ENCODE measurements around the gene AGBL1.

AGBL1 gene

GRCh38 chr15:86082619-86083380, 3.1 kb downstream of the AGBL1 start:
- Histone ChIP-seq H3K9me2 (replicated peaks; ENCODE audit: insufficient read depth, low read length) (no peaks in the 10 kb centered on the region), H3K79me2 (ENCODE audit: insufficient read depth, low read length) (no peaks in the 10 kb centered on the region), H3K4me2 (ENCODE audit: low read depth, low read length, poor library complexity, severe bottlenecking) (no peak overlapping the region), H3K9me3 (ENCODE audit: insufficient read depth, low read length) (no peaks in the 10 kb centered on the region), H2AFZ (ENCODE audit: low read depth, low read length, severe bottlenecking) (no peak overlapping the region), H3K4me3 (ENCODE audit: insufficient read depth, low read length, poor library complexity, severe bottlenecking) (no peak overlapping the region), H3F3A (ENCODE audit: insufficient read depth) (no peaks in the 10 kb centered on the region), H3K9ac (ENCODE audit: low read length) (no peak overlapping the region), H4K20me1 (ENCODE audit: low read depth, low read length) (no peaks in the 10 kb centered on the region), H3K27me3 (ENCODE audit: low read length) (no peaks in the 10 kb centered on the region), H3K36me3 (ENCODE audit: low read length) (no peaks in the 10 kb centered on the region), H3K27ac (ENCODE audit: low read depth, low read length) (no peak overlapping the region)
- TF ChIP-seq EZH2phosphoT487 (conservative IDR thresholded peaks at IDR 0.05; ENCODE audit: low read length), result no peak
- no peak for TF ChIP-seq CTCF (IDR thresholded peaks at IDR 0.05; ENCODE audit: insufficient read depth, low read length, poor library complexity, severe bottlenecking)

- H2AFZ ChIP-seq (ENCODE audit: low read depth, low read length, severe bottlenecking), result no peak overlapping the region
- no peak overlapping the region for H3K27ac ChIP-seq (ENCODE audit: low read depth, low read length)
These were observed 8.1 kb downstream of the AGBL1 start for GRCh38 chr15:86087808-86088207.

GRCh38 chr15:86089422-86089821, 9.8 kb downstream of the AGBL1 start:
- H3K9ac ChIP-seq (ENCODE audit: low read length), result no peak overlapping the region
- H3F3A ChIP-seq (ENCODE audit: insufficient read depth), result no peaks in the 10 kb centered on the region
- no peak for TF ChIP-seq EZH2phosphoT487 (conservative IDR thresholded peaks at IDR 0.05; ENCODE audit: low read length)
- no peak for TF ChIP-seq CTCF (IDR thresholded peaks at IDR 0.05; ENCODE audit: insufficient read depth, low read length, poor library complexity, severe bottlenecking)
- H3K79me2 ChIP-seq (ENCODE audit: insufficient read depth, low read length), result no peaks in the 10 kb centered on the region
- H3K4me2 ChIP-seq (ENCODE audit: low read depth, low read length, poor library complexity, severe bottlenecking), result no peak overlapping the region
- H4K20me1 ChIP-seq (ENCODE audit: low read depth, low read length), result no peaks in the 10 kb centered on the region
- H3K36me3 ChIP-seq (ENCODE audit: low read length), result no peaks in the 10 kb centered on the region
- no peak overlapping the region for H2AFZ ChIP-seq (ENCODE audit: low read depth, low read length, severe bottlenecking)
- H3K27me3 ChIP-seq (ENCODE audit: low read length), result no peaks in the 10 kb centered on the region
- H3K27ac ChIP-seq (ENCODE audit: low read depth, low read length), result no peak overlapping the region
- no peaks in the 10 kb centered on the region for H3K9me3 ChIP-seq (ENCODE audit: insufficient read depth, low read length)
- H3K9me2 ChIP-seq (replicated peaks; ENCODE audit: insufficient read depth, low read length), result no peaks in the 10 kb centered on the region
- H3K4me3 ChIP-seq (ENCODE audit: insufficient read depth, low read length, poor library complexity, severe bottlenecking), result no peak overlapping the region

More at GRCh38 chr15:86087808-86088207, 8.1 kb downstream of the AGBL1 start:
- no peak overlapping the region for H3K4me3 ChIP-seq (ENCODE audit: insufficient read depth, low read length, poor library complexity, severe bottlenecking)
- H3K27me3 ChIP-seq (ENCODE audit: low read length), result no peaks in the 10 kb centered on the region
- no peak overlapping the region for H3K4me2 ChIP-seq (ENCODE audit: low read depth, low read length, poor library complexity, severe bottlenecking)
- no peaks in the 10 kb centered on the region for H3K79me2 ChIP-seq (ENCODE audit: insufficient read depth, low read length)
- TF ChIP-seq EZH2phosphoT487 (conservative IDR thresholded peaks at IDR 0.05; ENCODE audit: low read length), result no peak
- H4K20me1 ChIP-seq (ENCODE audit: low read depth, low read length), result no peaks in the 10 kb centered on the region
- H3K9me2 ChIP-seq (replicated peaks; ENCODE audit: insufficient read depth, low read length), result no peaks in the 10 kb centered on the region
- no peaks in the 10 kb centered on the region for H3F3A ChIP-seq (ENCODE audit: insufficient read depth)
- H3K36me3 ChIP-seq (ENCODE audit: low read length), result no peaks in the 10 kb centered on the region
- H3K9ac ChIP-seq (ENCODE audit: low read length), result no peak overlapping the region
- H3K9me3 ChIP-seq (ENCODE audit: insufficient read depth, low read length), result no peaks in the 10 kb centered on the region

GRCh38 chr15:86101818-86102217, 22.1 kb downstream of the AGBL1 start:
- no peaks in the 10 kb centered on the region for H3K27me3 ChIP-seq (ENCODE audit: low read length)
- H3K9me3 ChIP-seq (ENCODE audit: insufficient read depth, low read length), result no peaks in the 10 kb centered on the region
- no peak overlapping the region for H3K4me2 ChIP-seq (ENCODE audit: low read depth, low read length, poor library complexity, severe bottlenecking)
- H4K20me1 ChIP-seq (ENCODE audit: low read depth, low read length), result no peaks in the 10 kb centered on the region
- H3K79me2 ChIP-seq (ENCODE audit: insufficient read depth, low read length), result no peaks in the 10 kb centered on the region
- no peak overlapping the region for H2AFZ ChIP-seq (ENCODE audit: low read depth, low read length, severe bottlenecking)
- H3K4me3 ChIP-seq (ENCODE audit: insufficient read depth, low read length, poor library complexity, severe bottlenecking), result no peak overlapping the region
- no peaks in the 10 kb centered on the region for H3K9me2 ChIP-seq (replicated peaks; ENCODE audit: insufficient read depth, low read length)
- no peaks in the 10 kb centered on the region for H3K36me3 ChIP-seq (ENCODE audit: low read length)
- H3K9ac ChIP-seq (ENCODE audit: low read length), result no peak overlapping the region
- no peak for TF ChIP-seq EZH2phosphoT487 (conservative IDR thresholded peaks at IDR 0.05; ENCODE audit: low read length)
- TF ChIP-seq CTCF (IDR thresholded peaks at IDR 0.05; ENCODE audit: insufficient read depth, low read length, poor library complexity, severe bottlenecking), result no peak
- no peak overlapping the region for H3K27ac ChIP-seq (ENCODE audit: low read depth, low read length)
- no peaks in the 10 kb centered on the region for H3F3A ChIP-seq (ENCODE audit: insufficient read depth)

Measured in SU-DHL-6 (cell line).